ENCODE measurements around the gene MYH15.

DNA sequence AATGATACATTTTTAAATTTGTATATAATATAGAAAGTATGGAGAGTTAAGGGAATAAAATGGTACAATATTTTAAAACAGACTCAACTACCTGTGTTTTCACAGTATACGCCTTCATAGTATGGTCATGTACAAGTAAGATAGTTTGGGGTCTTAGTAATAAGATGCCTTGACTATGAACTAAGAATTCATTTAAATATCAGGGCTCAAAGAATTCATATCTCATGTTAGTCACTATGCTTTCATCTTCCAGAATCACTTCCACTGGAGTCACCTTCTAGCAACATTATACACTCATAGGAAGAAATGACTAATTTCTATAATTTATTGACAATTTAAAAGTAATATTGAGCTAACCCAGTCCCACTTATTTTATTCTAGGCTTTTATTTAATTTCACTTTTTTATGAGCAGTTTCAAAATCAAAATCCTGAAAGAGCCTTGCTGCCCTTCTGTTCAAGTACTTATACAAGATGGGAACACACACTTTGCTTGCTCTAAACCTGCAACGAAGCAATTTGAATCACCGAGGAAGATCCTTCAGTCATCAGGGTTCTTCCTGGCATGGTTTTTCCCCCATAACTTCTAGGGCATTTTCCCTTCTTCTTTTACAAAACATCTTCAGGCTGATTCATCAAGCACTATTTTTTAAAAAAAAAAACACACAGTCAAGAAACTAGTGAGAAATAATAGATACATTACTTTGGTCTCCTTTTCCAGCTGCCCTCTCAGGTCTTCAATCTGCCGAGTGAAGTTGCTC is 94.1 kb downstream of the MYH15 start:
- TF ChIP-seq POLR2A (IDR thresholded peaks at IDR 0.05), result no peak
- TF ChIP-seq, protein P1, sequence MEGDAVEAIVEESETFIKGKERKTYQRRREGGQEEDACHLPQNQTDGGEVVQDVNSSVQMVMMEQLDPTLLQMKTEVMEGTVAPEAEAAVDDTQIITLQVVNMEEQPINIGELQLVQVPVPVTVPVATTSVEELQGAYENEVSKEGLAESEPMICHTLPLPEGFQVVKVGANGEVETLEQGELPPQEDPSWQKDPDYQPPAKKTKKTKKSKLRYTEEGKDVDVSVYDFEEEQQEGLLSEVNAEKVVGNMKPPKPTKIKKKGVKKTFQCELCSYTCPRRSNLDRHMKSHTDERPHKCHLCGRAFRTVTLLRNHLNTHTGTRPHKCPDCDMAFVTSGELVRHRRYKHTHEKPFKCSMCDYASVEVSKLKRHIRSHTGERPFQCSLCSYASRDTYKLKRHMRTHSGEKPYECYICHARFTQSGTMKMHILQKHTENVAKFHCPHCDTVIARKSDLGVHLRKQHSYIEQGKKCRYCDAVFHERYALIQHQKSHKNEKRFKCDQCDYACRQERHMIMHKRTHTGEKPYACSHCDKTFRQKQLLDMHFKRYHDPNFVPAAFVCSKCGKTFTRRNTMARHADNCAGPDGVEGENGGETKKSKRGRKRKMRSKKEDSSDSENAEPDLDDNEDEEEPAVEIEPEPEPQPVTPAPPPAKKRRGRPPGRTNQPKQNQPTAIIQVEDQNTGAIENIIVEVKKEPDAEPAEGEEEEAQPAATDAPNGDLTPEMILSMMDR (IDR thresholded peaks at IDR 0.05 in 4 of 5, conservative IDR thresholded peaks at IDR 0.05 in 1 of 5), result no peak

Measured in gastrocnemius medialis (tissue), 4 donors.